Thyroid gland (tissue), 4 donors: ENCODE data around the gene COX6A2.

Experiments
- POLR2A ChIP-seq, 2 donors: fragments of 450-650 bp; IDR thresholded peaks; one replicate each; pipeline ENCODE4 v1.6.1; 2017; ENCODE audit warnings: antibody characterized with exemption in 2 of 2, mild to moderate bottlenecking in 2 of 2, moderate library complexity in 1 of 2
- TF ChIP-seq, protein P1 (sequence below), 6 experiments: fragments of 200-600 bp in 3 of 6; fragments of 450-650 bp in 3 of 6; sonication (generic) in 3 of 6; IDR thresholded peaks; one replicate each; pipeline ENCODE4 v1.5.1; 2016 to 2019; ENCODE audit warnings: antibody characterized with exemption in 6 of 6, mild to moderate bottlenecking in 2 of 6, inconsistent platforms in 1 of 6, moderate library complexity in 1 of 6

DNA sequence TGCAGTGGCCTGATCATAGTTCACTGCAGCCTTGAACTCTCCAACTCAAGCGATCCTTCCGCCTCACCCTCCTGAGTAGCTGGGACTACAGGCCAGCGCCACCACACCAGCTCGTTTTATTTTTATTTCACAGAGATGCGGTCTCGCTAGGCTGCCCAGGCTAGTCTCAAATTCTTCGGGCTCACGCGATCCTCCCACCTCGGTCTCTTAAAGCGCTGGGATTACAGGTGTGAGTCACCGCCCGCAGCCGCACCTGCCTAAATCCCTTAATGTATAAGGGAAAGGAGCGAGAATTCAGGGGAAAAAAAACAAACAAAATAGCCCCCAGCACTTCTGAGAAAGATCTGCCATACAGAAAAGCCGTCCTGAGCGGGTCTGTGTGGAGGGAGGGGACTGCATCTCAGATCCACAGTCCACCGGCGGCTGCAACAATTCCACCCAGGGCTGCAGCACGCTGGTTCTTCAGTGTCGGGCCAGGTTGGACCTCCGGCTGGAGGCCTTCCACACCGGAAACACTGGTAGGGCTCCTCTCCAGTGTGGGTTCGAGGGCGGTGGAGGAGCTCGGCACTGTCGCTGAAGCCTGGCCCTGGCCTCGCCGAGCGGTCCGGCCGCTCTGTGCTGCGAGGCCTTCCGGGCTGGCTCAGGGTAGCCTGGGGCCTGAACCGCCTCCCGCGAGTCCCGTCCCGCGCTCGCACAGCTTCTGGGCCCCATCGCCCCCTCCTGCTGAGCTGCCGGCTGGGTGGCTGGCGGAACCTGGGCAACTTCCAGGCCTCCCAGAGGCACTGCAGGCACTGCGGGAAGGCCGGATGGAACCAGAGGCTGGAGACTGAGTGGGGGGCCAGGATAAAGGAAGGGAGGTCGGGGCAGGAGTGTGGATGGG lies 7.4 kb upstream of the COX6A2 start:
- TF ChIP-seq POLR2A (IDR thresholded peaks at IDR 0.05): no peak
- TF ChIP-seq, protein P1, sequence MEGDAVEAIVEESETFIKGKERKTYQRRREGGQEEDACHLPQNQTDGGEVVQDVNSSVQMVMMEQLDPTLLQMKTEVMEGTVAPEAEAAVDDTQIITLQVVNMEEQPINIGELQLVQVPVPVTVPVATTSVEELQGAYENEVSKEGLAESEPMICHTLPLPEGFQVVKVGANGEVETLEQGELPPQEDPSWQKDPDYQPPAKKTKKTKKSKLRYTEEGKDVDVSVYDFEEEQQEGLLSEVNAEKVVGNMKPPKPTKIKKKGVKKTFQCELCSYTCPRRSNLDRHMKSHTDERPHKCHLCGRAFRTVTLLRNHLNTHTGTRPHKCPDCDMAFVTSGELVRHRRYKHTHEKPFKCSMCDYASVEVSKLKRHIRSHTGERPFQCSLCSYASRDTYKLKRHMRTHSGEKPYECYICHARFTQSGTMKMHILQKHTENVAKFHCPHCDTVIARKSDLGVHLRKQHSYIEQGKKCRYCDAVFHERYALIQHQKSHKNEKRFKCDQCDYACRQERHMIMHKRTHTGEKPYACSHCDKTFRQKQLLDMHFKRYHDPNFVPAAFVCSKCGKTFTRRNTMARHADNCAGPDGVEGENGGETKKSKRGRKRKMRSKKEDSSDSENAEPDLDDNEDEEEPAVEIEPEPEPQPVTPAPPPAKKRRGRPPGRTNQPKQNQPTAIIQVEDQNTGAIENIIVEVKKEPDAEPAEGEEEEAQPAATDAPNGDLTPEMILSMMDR (IDR thresholded peaks at IDR 0.05): no peak
